Measurements from ENCODE around the gene RNF112.
"Not testable (repeated sequence)": the region's sequence is repeated elsewhere in the genome, so short reads cannot be mapped to it uniquely, and the experiment has no call there.

RNF112 gene

DNA sequence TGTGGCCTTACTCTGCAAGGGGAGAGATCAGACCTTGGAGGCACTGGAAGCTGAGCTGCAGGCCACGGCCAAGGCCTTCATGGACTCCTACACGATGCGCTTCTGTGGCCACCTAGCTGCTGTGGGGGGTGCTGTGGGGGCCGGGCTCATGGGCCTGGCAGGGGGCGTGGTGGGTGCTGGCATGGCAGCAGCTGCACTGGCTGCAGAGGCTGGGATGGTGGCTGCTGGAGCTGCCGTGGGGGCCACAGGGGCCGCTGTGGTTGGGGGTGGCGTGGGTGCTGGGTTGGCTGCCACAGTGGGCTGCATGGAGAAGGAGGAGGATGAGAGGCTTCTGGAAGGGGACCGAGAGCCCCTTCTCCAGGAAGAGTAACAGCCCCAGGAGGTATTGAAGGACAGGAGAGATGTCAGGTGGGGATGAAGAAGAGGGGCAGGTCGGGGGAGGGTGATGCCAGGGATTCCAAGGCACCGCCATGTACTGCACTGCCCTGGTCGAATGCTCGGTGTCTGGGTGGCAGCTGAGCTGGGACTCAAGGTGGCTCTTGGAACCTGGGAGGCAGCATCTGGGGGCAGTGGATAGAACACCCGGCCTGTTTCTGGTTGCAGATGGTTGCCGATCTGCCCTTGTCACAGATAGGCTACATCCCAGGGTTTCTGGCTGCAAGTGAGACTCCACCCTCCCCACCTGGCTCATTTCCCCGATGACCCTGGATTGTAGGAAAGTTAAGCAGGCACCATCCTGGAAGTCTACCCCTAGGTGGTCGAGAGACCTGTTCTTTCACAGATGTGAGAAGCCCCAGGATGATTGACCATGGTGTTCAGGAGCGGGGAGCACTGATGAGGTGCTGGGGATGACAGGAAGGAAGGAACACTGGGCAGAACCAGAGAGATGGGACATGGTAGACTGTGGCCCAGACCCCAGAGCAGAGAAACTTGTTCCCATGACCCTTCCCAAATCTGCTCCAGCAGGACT lies 5.1 kb downstream of the RNF112 start:
- no peak for DNase-seq

DNA sequence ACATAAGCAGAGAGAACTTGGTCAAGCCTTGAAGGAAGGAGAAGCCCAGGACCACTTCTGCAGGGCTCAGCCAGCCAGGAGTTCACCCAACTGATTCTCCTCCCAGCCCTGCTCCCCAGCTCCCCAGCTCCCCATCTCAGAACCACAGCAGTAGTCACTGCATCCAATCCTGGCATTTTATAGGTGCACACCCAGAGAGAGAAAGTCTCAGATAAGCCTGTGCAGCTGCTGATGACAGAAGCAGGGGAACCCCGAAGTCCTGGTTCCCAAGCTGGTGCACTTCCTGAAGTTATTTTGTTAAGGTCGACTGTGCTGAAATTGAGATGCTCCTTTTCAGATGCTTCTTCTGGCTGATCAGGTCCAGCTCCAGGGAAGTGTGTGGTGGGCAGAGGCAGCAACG lies 6.6 kb downstream of the RNF112 start:
- no peak for DNase-seq

DNA sequence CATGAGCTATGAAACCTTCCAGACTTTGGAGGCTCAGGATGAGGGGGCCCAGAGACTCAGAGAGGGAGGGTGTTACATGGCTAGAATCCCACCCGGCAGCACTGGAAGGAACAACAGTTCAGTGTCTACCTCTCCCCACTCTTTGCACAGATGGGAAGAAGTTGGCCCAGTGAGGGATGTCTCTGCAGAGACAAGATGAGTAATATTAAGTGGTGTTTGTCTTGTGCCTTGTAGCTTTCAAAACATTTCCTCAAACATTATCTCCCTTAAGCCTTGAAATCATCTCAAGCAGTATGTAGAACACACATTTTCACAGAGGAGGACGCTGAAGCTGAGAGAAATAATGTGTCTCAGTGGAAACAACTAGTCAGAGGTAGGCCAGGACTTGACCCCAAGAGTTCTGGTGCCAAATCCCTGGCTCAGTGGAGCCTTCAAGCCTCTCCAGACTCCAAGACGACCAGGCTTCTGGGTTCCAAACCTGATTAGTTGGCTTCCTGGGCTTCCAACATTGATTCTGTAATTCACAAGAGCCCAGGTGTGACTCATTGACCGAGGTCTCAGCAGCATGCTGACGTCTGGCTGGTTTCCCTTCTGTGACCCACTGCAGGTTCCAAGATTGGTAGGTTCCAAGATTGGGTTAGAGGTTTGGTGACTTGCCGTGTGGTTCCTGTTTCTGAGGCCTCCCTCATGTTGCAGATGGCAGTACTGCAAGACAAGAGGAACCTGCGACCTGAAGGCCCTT lies 7.4 kb downstream of the RNF112 start:
- peak; percentile 16 for DNase-seq

GRCh38 chr17:19421219-19421618 lies 10.2 kb downstream of the RNF112 start:
- DNase-seq: no peak

- no peak for DNase-seq
These were observed 10.9 kb downstream of the RNF112 start for GRCh38 chr17:19421926-19422325.

DNA sequence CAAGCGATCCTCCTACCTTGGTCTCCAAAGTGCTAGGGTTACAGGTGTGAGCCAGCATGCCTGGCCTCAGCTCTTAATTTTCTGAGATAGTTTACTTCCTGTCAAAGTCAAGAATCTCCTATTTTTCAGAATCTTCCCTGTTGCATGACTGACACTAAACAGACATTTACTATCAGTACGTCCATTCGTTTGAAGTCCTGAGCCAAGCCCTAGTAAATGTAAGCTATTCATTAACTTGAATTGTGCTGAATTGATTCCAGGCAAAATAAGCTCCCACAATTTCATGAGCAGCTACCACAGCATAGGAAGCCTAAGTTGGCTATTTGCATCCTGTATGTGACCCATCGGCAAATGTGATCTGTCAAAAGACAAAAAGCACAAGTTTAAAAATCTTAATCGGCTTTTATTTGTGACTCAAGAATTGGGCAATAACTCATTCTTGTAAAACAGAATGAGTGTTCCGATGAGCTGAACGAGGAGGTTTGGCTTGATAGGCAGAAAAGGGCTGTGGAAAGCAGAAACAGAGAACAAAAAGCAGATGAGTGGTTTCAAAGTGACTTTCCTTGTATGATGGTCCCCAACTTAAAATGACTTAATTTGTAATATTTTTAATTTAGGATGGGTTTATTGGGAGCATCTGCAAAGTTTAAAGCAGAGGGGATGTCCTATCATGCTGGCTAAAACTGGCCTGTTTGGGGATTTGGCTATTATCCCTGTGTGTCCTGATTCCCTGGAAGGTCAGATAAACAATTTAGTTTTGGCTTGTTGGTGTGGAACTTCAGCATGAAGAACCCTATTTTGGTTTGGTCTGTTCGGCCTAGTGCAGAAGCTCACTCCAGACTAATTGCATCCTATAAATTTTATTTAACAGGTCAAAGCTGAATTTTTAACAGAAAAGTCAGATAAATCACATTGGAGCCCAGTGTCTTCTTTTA lies 14.2 kb downstream of the RNF112 start:
- DNase-seq: no peak

DNA sequence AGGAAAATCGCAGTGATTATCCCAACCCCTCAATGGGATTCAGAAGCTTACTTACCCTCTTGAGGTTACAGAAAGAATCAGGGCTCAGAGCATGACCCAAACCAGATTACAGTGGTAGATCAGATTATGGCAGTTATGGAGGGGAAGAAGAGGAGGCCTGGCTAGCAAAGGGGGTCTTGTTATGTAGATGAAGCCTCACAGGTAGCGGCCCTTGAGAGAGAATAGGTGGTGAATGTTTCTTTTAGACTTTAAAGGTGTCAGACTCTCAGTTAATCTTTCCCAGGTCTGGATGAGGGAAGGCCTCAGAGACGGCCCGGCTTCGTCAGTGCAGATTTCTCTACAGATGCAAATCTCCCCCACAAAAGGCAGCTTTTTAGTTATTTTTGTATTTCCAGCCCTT lies 15.6 kb downstream of the RNF112 start:
- no peak for DNase-seq

GRCh38 chr17:19431691-19432090 lies 20.7 kb downstream of the RNF112 start:
- no peak for DNase-seq

DNA sequence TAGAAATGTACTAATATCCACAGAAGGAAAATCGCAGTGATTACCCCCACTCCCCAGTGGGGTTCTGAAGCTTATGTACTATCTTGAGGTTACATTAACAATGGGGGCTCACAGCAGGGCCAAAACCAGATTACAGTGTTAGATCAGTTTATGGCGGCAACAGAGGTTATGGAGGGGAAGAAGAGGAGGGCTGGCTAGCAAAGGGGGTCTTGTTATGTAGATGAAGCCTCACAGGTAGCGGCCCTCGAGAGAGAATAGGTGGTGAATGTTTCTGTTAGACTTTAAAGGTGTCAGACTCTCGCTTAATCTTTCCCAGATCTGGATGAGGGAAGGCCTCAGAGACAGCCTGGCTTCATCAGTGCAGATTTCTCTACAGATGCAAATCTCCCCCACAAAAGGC lies 22.2 kb downstream of the RNF112 start:
- DNase-seq: no peak

- no peak for DNase-seq
These were observed 22.8 kb downstream of the RNF112 start for GRCh38 chr17:19433727-19434340.

- no peak for DNase-seq
These were observed 29.4 kb downstream of the RNF112 start for GRCh38 chr17:19440421-19440820.

DNA sequence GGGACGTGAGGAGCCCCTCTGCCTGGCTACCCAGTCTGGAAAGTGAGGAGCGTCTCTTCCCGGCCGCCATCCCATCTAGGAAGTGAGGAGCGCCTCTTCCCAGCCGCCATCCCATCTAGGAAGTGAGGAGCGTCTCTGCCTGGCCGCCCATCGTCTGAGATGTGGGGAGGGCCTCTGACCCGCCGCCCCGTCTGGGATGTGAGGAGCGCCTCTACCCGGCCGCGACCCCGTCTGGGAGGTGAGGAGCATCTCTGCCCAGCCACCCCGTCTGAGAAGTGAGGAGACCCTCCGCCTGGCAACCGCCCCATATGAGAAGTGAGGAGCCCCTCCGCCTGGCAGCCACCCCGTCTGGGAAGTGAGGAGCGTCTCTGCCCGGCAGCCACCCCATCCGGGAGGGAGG lies 30.3 kb downstream of the RNF112 start:
- DNase-seq: not testable (repeated sequence)

DNA sequence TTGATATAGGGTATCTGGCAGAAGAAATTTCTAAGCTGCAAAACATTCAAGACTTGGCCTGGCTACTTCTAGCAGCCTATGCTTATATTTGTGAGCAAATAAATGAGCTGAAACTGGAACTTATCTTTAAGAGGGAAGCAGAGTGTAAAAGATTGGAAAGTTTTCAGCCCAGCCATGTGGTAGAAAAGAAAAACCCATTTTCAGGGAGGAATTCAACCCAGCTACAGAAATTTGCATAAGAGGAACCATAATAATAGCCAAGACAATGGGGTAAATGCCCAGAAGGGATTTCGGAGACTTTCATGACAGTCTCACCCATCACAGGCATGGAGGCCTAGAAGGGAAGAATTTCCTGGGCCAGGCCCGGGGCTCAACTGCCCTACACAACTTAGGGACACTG lies 31.7 kb downstream of the RNF112 start:
- no peak for DNase-seq

GRCh38 chr17:19443148-19443547 lies 32.1 kb downstream of the RNF112 start:
- DNase-seq: no peak

- no peak for DNase-seq
These were observed 34.1 kb downstream of the RNF112 start for GRCh38 chr17:19445105-19445504.

- not testable (repeated sequence) for DNase-seq
These were observed 35.5 kb downstream of the RNF112 start for GRCh38 chr17:19446577-19446976.

GRCh38 chr17:19447085-19447583 lies 36.1 kb downstream of the RNF112 start:
- peak; percentile 73 for DNase-seq

DNA sequence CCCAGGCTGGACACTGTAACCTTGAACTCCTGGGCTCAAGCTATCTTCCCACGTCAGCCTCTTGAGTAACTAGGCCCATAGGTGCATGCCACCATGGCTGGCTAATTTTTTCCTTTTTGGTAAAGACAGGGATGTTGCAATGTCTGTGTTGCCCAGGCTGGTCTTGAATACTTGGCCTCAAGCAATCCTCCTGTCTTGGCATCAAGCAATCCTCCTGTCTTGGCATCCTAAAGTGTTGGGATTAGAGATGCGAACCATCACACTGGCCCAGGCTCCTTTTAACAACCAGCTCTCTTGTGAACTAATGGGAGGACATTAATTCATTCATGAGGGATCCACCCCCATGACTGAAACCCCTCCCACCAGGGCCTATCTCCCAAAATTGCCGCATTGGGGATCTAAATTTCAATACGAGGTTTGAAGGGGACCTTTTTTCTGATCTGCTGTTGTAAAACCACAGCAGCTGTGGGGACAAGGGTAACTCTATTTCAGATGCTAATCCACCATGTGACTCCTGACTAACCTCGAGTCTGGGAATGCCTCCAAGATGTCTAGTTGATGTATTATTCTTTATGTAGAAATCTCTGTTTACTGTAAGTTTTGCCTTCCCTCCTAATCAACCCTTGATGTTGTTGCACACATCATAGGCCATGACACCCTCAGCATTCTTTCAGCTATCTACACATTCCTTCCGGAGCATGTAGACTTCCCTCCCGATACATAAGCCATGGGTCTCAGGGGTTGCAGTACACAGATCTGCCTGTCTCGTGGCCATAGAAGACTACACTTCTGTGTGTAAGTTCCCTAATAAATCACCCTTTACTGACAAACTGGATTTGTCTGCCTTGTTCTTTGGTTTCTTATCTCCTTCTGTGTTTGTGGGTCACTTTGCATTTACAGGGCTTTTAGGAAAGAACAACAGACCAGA lies 37.6 kb downstream of the RNF112 start:
- no peak for DNase-seq

DNA sequence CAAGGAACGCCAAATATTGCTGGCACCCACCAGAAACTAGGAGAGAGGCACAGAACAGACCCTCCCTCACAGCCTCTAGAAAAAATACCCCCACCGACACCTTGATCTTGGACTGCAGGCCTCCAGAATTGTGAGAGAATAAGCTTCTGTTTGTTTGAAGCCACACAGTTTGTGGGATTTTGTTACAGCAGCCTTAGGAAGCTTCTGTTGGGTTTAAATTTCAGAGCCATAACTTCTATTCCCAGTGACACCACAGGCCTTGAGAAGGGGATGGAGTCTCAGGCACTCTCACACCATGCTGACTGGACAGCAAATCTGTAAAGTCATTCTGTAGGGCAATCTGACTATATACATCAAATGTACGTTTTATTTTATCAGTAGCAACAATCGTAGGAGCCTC lies 38.6 kb downstream of the RNF112 start:
- DNase-seq: no peak

GRCh38 chr17:19453296-19453695 lies 42.3 kb downstream of the RNF112 start:
- no peak for DNase-seq

GRCh38 chr17:19454074-19454473 lies 43.0 kb downstream of the RNF112 start:
- no peak for DNase-seq
